Muscle of arm (tissue), 12 donors: ENCODE data around the gene SLC15A1. TPM values are rescaled to one million over a fixed set of nuclear protein-coding genes. Genes with fewer than 3 reads are reported as not detected.
A peak's percentile ranks its signal among the peaks of the same experiment; 100 is the strongest.

Experiments used
- DNase-seq: peaks from one replicate; pipeline ENCODE4 v3.0.0-alpha.2; 2013
- polyA plus RNA-seq, 12 donors: library from polyadenylated mRNA; unstranded; fragments of 120-200 nt; gene quantifications; one replicate each; pipeline ENCODE4 v1.2.1, GENCODE V29; 2013; ENCODE audit not compliant: insufficient read length in 12 of 12

Gene SLC15A1
- polyA plus RNA-seq, 12 donors, result 0.05 to 31.5 (median 0.16) TPM; not detected in 3

GRCh38 chr13:98697791-98698190 is 54.7 kb downstream of the SLC15A1 start:
- no peak for DNase-seq

- no peak for DNase-seq
Observed at GRCh38 chr13:98693756-98694155, 58.7 kb downstream of the SLC15A1 start.

- no peak for DNase-seq
Observed at GRCh38 chr13:98691360-98691759, 61.1 kb downstream of the SLC15A1 start.

GRCh38 chr13:98690348-98691022 is 62.0 kb downstream of the SLC15A1 start:
- no peak for DNase-seq

GRCh38 chr13:98689347-98689968 is 63.0 kb downstream of the SLC15A1 start:
- DNase-seq, result no peak

GRCh38 chr13:98688373-98688772 is 64.1 kb downstream of the SLC15A1 start:
- no peak for DNase-seq

- no peak for DNase-seq
Observed at GRCh38 chr13:98687319-98687718, 65.2 kb downstream of the SLC15A1 start.

GRCh38 chr13:98686270-98686669 is 66.2 kb downstream of the SLC15A1 start:
- DNase-seq, result no peak

GRCh38 chr13:98685146-98685545 is 67.3 kb downstream of the SLC15A1 start:
- DNase-seq, result peak; percentile 45

- DNase-seq, result no peak
Observed at GRCh38 chr13:98681049-98681448, 71.4 kb downstream of the SLC15A1 start.

- no peak for DNase-seq
Observed at GRCh38 chr13:98678741-98679140, 73.7 kb downstream of the SLC15A1 start.

- no peak for DNase-seq
Observed at GRCh38 chr13:98677398-98677797, 75.1 kb downstream of the SLC15A1 start.

GRCh38 chr13:98676239-98676638 is 76.2 kb downstream of the SLC15A1 start:
- no peak for DNase-seq

- no peak for DNase-seq
Observed at GRCh38 chr13:98675837-98676236, 76.6 kb downstream of the SLC15A1 start.

GRCh38 chr13:98675066-98675465 is 77.4 kb downstream of the SLC15A1 start:
- no peak for DNase-seq

- peak; percentile 74 for DNase-seq
Observed at GRCh38 chr13:98672947-98673613, 79.4 kb downstream of the SLC15A1 start.

GRCh38 chr13:98668155-98668554 is 84.3 kb downstream of the SLC15A1 start:
- no peak for DNase-seq

GRCh38 chr13:98665638-98665995 is 86.9 kb downstream of the SLC15A1 start:
- DNase-seq, result no peak

GRCh38 chr13:98664924-98665637 is 87.4 kb downstream of the SLC15A1 start:
- no peak for DNase-seq

- no peak for DNase-seq
Observed at GRCh38 chr13:98664510-98664909, 88.0 kb downstream of the SLC15A1 start.

GRCh38 chr13:98664047-98664446 is 88.4 kb downstream of the SLC15A1 start:
- DNase-seq, result no peak

GRCh38 chr13:98658131-98658530 is 94.3 kb downstream of the SLC15A1 start:
- peak; percentile 71 for DNase-seq
